GM23338 (cell line): ENCODE results near the gene NFIB. TPM values are rescaled to one million over a fixed set of nuclear protein-coding genes. Genes with fewer than 3 reads are reported as not detected.
A peak's percentile ranks its signal among the peaks of the same experiment; 100 is the strongest.

Experiments
- ATAC-seq: fragments of 200-7000 bp; cut with Tn5 transposase; 3 replicates; pipeline ENCODE4 v1.9.1; 2020
- DNase-seq: peaks from one replicate; pipeline ENCODE4 v3.0.0-alpha.2; 2015; ENCODE audit warnings: low spot score
- H2AFZ ChIP-seq: fragments of 200-600 bp; sonication (generic); 2 replicates; pipeline ENCODE4 v1.8.0; 2016; ENCODE audit warnings: antibody characterized with exemption, mild to moderate bottlenecking, moderate library complexity
- H3F3A ChIP-seq: fragments of 200-600 bp; sonication (generic); replicated peaks from 2 replicates; pipeline ENCODE4 v1.8.0; 2017; ENCODE audit warnings: antibody characterized with exemption, mixed run types, low read depth
- H3K27ac ChIP-seq: fragments of 200-600 bp; sonication (generic); 2 replicates; pipeline ENCODE4 v1.6.1; 2016; ENCODE audit warnings: low read depth
- H3K27me3 ChIP-seq: fragments of 200-600 bp; sonication (generic); 2 replicates; pipeline ENCODE4 v1.8.0; 2016; ENCODE audit warnings: mild to moderate bottlenecking, mixed run types, moderate library complexity; ENCODE audit not compliant: insufficient read depth
- H3K36me3 ChIP-seq: fragments of 200-600 bp; sonication (generic); 2 replicates; pipeline ENCODE4 v1.8.0; 2016; ENCODE audit warnings: mild to moderate bottlenecking; ENCODE audit not compliant: insufficient read depth
- H3K4me1 ChIP-seq: fragments of 200-600 bp; sonication (generic); 2 replicates; pipeline ENCODE4 v1.8.0; 2016; ENCODE audit warnings: mild to moderate bottlenecking, moderate library complexity; ENCODE audit not compliant: insufficient read depth
- H3K4me2 ChIP-seq: fragments of 200-600 bp; sonication (generic); 2 replicates; pipeline ENCODE4 v1.7.1; 2017; ENCODE audit warnings: mixed run types
- H3K4me3 ChIP-seq: fragments of 200-600 bp; sonication (generic); 2 replicates; pipeline ENCODE4 v1.6.1; 2016; ENCODE audit warnings: mixed run types
- H3K79me2 ChIP-seq: fragments of 200-600 bp; sonication (generic); replicated peaks from 2 replicates; pipeline ENCODE4 v1.8.0; 2017; ENCODE audit warnings: mild to moderate bottlenecking; ENCODE audit not compliant: insufficient read depth
- H3K9me2 ChIP-seq: fragments of 200-600 bp; sonication (generic); 2 replicates; pipeline ENCODE4 v1.8.0; 2017; ENCODE audit not compliant: insufficient read depth
- H4K20me1 ChIP-seq: fragments of 200-600 bp; sonication (generic); replicated peaks from 2 replicates; pipeline ENCODE4 v1.8.0; 2017; ENCODE audit warnings: mild to moderate bottlenecking; ENCODE audit not compliant: insufficient read depth
- H3K27ac Mint-ChIP-seq: 2 replicates; pipeline ENCODE4 v1.8.0; 2020; ENCODE audit warnings: inconsistent platforms, mild to moderate bottlenecking, moderate library complexity, mixed read lengths
- H3K27me3 Mint-ChIP-seq: 3 replicates; pipeline ENCODE4 v1.8.0; 2022; ENCODE audit warnings: low read depth, mild to moderate bottlenecking, moderate library complexity, mixed read lengths, inconsistent platforms; ENCODE audit not compliant: insufficient read depth, poor library complexity
- H3K36me3 Mint-ChIP-seq: 3 replicates; pipeline ENCODE4 v1.8.0; 2021; ENCODE audit warnings: low read depth, mild to moderate bottlenecking, inconsistent platforms, moderate library complexity, mixed read lengths
- H3K4me1 Mint-ChIP-seq: 3 replicates; pipeline ENCODE4 v1.8.0; 2020; ENCODE audit warnings: mild to moderate bottlenecking, inconsistent platforms, mixed read lengths
- H3K4me3 Mint-ChIP-seq: 3 replicates; pipeline ENCODE4 v1.8.0; 2021; ENCODE audit warnings: moderate library complexity, mild to moderate bottlenecking, inconsistent platforms, mixed read lengths
- H3K9me3 Mint-ChIP-seq: 3 replicates; pipeline ENCODE4 v1.8.0; 2020; ENCODE audit warnings: moderate library complexity, mild to moderate bottlenecking, inconsistent platforms, mixed read lengths
- CTCF ChIP-seq, 2 experiments: fragments of 200-600 bp in 1 of 2; sonication (generic) in 1 of 2; conservative IDR thresholded peaks; 2 replicates each; pipeline versions ENCODE4 v1.5.1 to v1.6.1; 2016 to 2017; ENCODE audit warnings: antibody characterized with exemption in 2 of 2, low read depth in 2 of 2, mild to moderate bottlenecking in 2 of 2, moderate library complexity in 1 of 2
- EZH2 ChIP-seq: fragments of 200-600 bp; sonication (generic); IDR thresholded peaks from one replicate; pipeline ENCODE4 v1.8.0; 2017; ENCODE audit warnings: antibody characterized with exemption, mild to moderate bottlenecking, low read depth; ENCODE audit not compliant: unreplicated experiment
- JUNB ChIP-seq: IDR thresholded peaks from one replicate; pipeline ENCODE4 v1.6.1; 2016; ENCODE audit warnings: antibody characterized with exemption; ENCODE audit not compliant: unreplicated experiment
- NANOG ChIP-seq: IDR thresholded peaks from 2 replicates; pipeline ENCODE4 v1.6.1; 2016; ENCODE audit warnings: antibody characterized with exemption, borderline replicate concordance
- POLR2AphosphoS5 ChIP-seq: IDR thresholded peaks from 2 replicates; pipeline ENCODE4 v1.6.1; 2016; ENCODE audit warnings: antibody characterized with exemption, low read depth
- STAT1 ChIP-seq: IDR thresholded peaks from one replicate; pipeline ENCODE4 v1.6.1; 2016; ENCODE audit warnings: antibody characterized with exemption; ENCODE audit not compliant: unreplicated experiment
- ZNF114 ChIP-seq: fragments of 250-450 bp; sonication (Bioruptor Pico); IDR thresholded peaks from 2 replicates; pipeline ENCODE4 v1.5.0; 2020; ENCODE audit warnings: mild to moderate bottlenecking, moderate library complexity
- ZNF331 ChIP-seq: fragments of 250-450 bp; sonication (Bioruptor Pico); IDR thresholded peaks from 2 replicates; pipeline ENCODE4 v1.5.0; 2020; ENCODE audit warnings: low read depth, mild to moderate bottlenecking, moderate library complexity
- ZNF462 ChIP-seq: fragments of 250-450 bp; sonication (Bioruptor Pico); IDR thresholded peaks from 2 replicates; pipeline ENCODE4 v1.5.0; 2020; ENCODE audit warnings: mild to moderate bottlenecking, moderate library complexity
- polyA plus RNA-seq: library from polyadenylated mRNA; unstranded; fragments of >200 nt; fragmentation: Nextera tagmentation; extraction: Ambion mirVana; gene quantifications from 2 replicates; pipeline ENCODE4 v1.2.1, GENCODE V29; 2016
- total RNA-seq: library from RNA; depleted of rRNA; stranded (reverse); fragments of >200 nt; shearing (Covaris generic); gene quantifications from 2 replicates; pipeline ENCODE4 v1.2.3, GENCODE V29; 2014

Gene NFIB
- total and polyA plus RNA-seq, 2 experiments from 2014 or later: 3.9 to 4.7 TPM

- TF ChIP-seq ZNF114 (CRISPR knock-in tag) (no peak), ZNF331 (CRISPR knock-in tag) (no peak), STAT1 (no peak), EZH2 (no peak), CTCF (conservative IDR thresholded peaks at IDR 0.05; ENCODE audit: low read depth in 2 of 2) (no peak), NANOG (no peak)
- Histone ChIP-seq H4K20me1 (no peaks in the 10 kb centered on the region), H3K79me2 (no peaks in the 10 kb centered on the region), H3K4me3 (no peak overlapping the region), H3K36me3 (no peaks in the 10 kb centered on the region), H3K4me1 (0 out of 2 replicates have a peak, but pooled peaks cover 4% of the 10 kb centered on the region), H3K4me2 (no peak overlapping the region), H2AFZ (no peak overlapping the region), H3K27me3 (no peaks in the 10 kb centered on the region), H3K9me2 (no peaks in the 10 kb centered on the region), H3F3A (no peaks in the 10 kb centered on the region), H3K27ac (no peak overlapping the region)
- Mint-ChIP-seq H3K4me3 (no peak overlapping the region), H3K9me3 (no peaks in the 10 kb centered on the region), H3K4me1 (peaks cover 35% of the 10 kb centered on the region; the same call in 2 of the 3 replicates), H3K36me3 (no peaks in the 10 kb centered on the region), H3K27me3 (no peaks in the 10 kb centered on the region), H3K27ac (peak overlapping the region; percentile 27; the same call in 1 of the 2 replicates)
- DNase-seq (no peak), ATAC-seq (no peak)
Measured at GRCh38 chr9:14085810-14086209, 228.1 kb downstream of the NFIB start.

- Histone ChIP-seq H3K4me1 (0 out of 2 replicates have a peak, but pooled peaks cover 4% of the 10 kb centered on the region), H3K36me3 (no peaks in the 10 kb centered on the region), H3K4me3 (no peak overlapping the region), H3K27ac (no peak overlapping the region), H4K20me1 (no peaks in the 10 kb centered on the region), H3K79me2 (no peaks in the 10 kb centered on the region), H3K27me3 (no peaks in the 10 kb centered on the region), H3F3A (no peaks in the 10 kb centered on the region), H3K4me2 (no peak overlapping the region), H3K9me2 (no peaks in the 10 kb centered on the region), H2AFZ (no peak overlapping the region)
- DNase-seq: no peak
- Mint-ChIP-seq H3K27ac (no peak overlapping the region), H3K36me3 (no peaks in the 10 kb centered on the region), H3K4me1 (peaks cover 40% of the 10 kb centered on the region; the same call in 2 of the 3 replicates), H3K9me3 (no peaks in the 10 kb centered on the region), H3K27me3 (no peaks in the 10 kb centered on the region), H3K4me3 (no peak overlapping the region)
- TF ChIP-seq STAT1 (no peak), JUNB (no peak), EZH2 (no peak), POLR2AphosphoS5 (no peak)
- no peak for ATAC-seq
Measured at GRCh38 chr9:14084867-14085266, 229.1 kb downstream of the NFIB start.

- H3K4me1 ChIP-seq: peaks cover 4% of the 10 kb centered on the region
- no peaks in the 10 kb centered on the region for H3K79me2 ChIP-seq
- Mint-ChIP-seq H3K27me3 (no peaks in the 10 kb centered on the region), H3K4me1 (peaks cover 43% of the 10 kb centered on the region), H3K9me3 (no peaks in the 10 kb centered on the region), H3K27ac (no peak overlapping the region), H3K4me3 (no peak overlapping the region), H3K36me3 (no peaks in the 10 kb centered on the region)
- H3K27ac ChIP-seq: no peak overlapping the region
- H4K20me1 ChIP-seq: no peaks in the 10 kb centered on the region
- H3F3A ChIP-seq: no peaks in the 10 kb centered on the region
- no peak overlapping the region for H3K4me2 ChIP-seq
- no peak for DNase-seq
- H3K27me3 ChIP-seq: no peaks in the 10 kb centered on the region
- ATAC-seq: no peak
- H2AFZ ChIP-seq: no peak overlapping the region
- no peak overlapping the region for H3K4me3 ChIP-seq
- H3K36me3 ChIP-seq: no peaks in the 10 kb centered on the region
- no peaks in the 10 kb centered on the region for H3K9me2 ChIP-seq
- TF ChIP-seq ZNF462 (CRISPR knock-in tag) (no peak), EZH2 (no peak), NANOG (no peak), POLR2AphosphoS5 (no peak)
Measured at GRCh38 chr9:14083366-14083765, 230.6 kb downstream of the NFIB start.
